Transverse colon (tissue), 4 donors: ENCODE data around the gene PPL.

Experiments used
- POLR2A ChIP-seq: fragments of 450-650 bp; IDR thresholded peaks from one replicate; pipeline ENCODE4 v1.6.1; 2016; ENCODE audit warnings: antibody characterized with exemption, mild to moderate bottlenecking, moderate library complexity
- POLR2AphosphoS5 ChIP-seq, 3 donors: sonication (generic); formaldehyde crosslinking; IDR thresholded peaks; one replicate each; pipeline ENCODE4 v1.6.1; 2016; ENCODE audit warnings: antibody characterized with exemption in 3 of 3
- TF ChIP-seq, protein P1 (sequence below), 5 experiments: fragments of 200-600 bp in 3 of 5; fragments of 450-650 bp in 2 of 5; sonication (generic) in 3 of 5; IDR thresholded peaks; 1 replicate in 2 of 5; 2 replicates in 3 of 5; pipeline ENCODE4 v1.5.1; 2016 to 2017; ENCODE audit warnings: antibody characterized with exemption in 5 of 5, inconsistent platforms in 3 of 5, mild to moderate bottlenecking in 2 of 5, moderate library complexity in 1 of 5

DNA sequence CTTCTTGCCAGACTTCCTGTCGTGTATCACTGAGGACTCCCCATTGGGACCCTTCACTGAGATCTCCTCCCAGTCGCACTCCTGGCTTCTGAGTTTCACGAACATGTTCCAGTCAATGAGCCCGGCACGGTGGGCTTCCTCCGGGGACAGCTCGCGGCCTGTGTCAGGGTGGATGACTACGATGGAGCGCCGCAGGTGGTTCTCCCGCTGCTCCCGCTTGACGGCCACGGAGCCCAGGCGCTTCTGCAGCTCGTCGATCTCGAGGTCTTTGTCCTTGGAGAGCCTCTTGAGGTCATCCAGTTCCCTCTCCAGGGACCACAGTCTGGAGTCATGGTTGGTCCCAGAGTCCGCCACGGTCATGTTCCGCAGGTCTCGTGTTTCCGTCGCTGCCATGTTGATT is 53.4 kb downstream of the PPL start:
- TF ChIP-seq, protein P1, sequence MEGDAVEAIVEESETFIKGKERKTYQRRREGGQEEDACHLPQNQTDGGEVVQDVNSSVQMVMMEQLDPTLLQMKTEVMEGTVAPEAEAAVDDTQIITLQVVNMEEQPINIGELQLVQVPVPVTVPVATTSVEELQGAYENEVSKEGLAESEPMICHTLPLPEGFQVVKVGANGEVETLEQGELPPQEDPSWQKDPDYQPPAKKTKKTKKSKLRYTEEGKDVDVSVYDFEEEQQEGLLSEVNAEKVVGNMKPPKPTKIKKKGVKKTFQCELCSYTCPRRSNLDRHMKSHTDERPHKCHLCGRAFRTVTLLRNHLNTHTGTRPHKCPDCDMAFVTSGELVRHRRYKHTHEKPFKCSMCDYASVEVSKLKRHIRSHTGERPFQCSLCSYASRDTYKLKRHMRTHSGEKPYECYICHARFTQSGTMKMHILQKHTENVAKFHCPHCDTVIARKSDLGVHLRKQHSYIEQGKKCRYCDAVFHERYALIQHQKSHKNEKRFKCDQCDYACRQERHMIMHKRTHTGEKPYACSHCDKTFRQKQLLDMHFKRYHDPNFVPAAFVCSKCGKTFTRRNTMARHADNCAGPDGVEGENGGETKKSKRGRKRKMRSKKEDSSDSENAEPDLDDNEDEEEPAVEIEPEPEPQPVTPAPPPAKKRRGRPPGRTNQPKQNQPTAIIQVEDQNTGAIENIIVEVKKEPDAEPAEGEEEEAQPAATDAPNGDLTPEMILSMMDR (IDR thresholded peaks at IDR 0.05): no peak
- TF ChIP-seq POLR2A (no peak), POLR2AphosphoS5 (IDR thresholded peaks at IDR 0.05) (no peak)
